Measurements from ENCODE around the gene ABCC9.
"Not testable (repeated sequence)": the region's sequence is repeated elsewhere in the genome, so short reads cannot be mapped to it uniquely, and the experiment has no call there.

DNA sequence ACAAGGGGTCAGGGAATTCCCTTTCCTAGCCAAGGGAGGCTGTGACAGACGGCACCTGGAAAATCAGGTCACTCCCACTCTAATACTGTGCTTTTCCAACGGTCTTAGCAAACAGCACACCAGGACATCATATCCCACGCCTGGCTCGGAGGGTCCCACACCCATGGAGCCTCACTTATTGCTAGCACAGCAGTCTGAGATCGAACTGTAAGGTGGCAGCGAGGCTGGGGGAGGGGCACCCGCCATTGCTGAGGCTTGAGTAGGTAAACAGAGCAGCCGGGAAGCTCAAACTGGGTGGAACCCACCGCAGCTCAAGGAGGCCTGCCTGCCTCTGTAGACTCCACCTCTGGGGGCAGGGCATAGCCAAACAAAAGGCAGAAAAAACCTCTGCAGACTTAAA lies 41.7 kb downstream of the ABCC9 start:
- TF ChIP-seq POLR2AphosphoS5 (IDR thresholded peaks at IDR 0.05; ENCODE audit: borderline replicate concordance, low read depth, low read length); EZH2 (IDR thresholded peaks at IDR 0.05); FOXP2 (optimal IDR thresholded peaks at IDR 0.05; ENCODE audit: control extremely low read depth, extremely low read length, insufficient read depth): not testable (repeated sequence)
